Omental fat pad (tissue), 4 donors: Measurements from ENCODE around the gene TXNDC11. TPM values are rescaled to one million over a fixed set of nuclear protein-coding genes. Genes with fewer than 3 reads are reported as not detected.

Source experiments
- ATAC-seq: fragments of 150-250 bp; one replicate; pipeline ENCODE4 v1.9.1; 2016; ENCODE audit warnings: mild to moderate bottlenecking, moderate library complexity; ENCODE audit not compliant: low FRiP score
- DNase-seq: peaks from one replicate; pipeline ENCODE4 v3.0.0-alpha.2; 2019; ENCODE audit warnings: low spot score
- CTCF ChIP-seq, 3 donors: fragments of 450-650 bp; IDR thresholded peaks; one replicate each; pipeline ENCODE4 v1.5.1; 2016 to 2017; ENCODE audit warnings: antibody characterized with exemption in 3 of 3, mild to moderate bottlenecking in 3 of 3, moderate library complexity in 2 of 3
- total RNA-seq, 4 donors: library from RNA; depleted of rRNA; stranded (reverse); fragments of >200 nt; gene quantifications; one replicate each; pipeline ENCODE4 v1.1.0, GENCODE V29; 2016

The TXNDC11 gene
- total RNA-seq, 4 donors from 2014 or later = 40.2 to 53.0 (median 49.1) TPM

- ATAC-seq (no peak), DNase-seq (no peak)
- no peak for TF ChIP-seq CTCF (IDR thresholded peaks at IDR 0.05)
Measured at GRCh38 chr16:11674001-11674817, 68.4 kb downstream of the TXNDC11 start.

GRCh38 chr16:11673091-11674000 lies 69.3 kb downstream of the TXNDC11 start:
- ATAC-seq (no peak), DNase-seq (no peak)
- TF ChIP-seq CTCF (IDR thresholded peaks at IDR 0.05) = no peak

- ATAC-seq (no peak), DNase-seq (no peak)
- no peak for TF ChIP-seq CTCF (IDR thresholded peaks at IDR 0.05)
Measured at GRCh38 chr16:11672206-11673090, 70.2 kb downstream of the TXNDC11 start.

- ATAC-seq = no peak
- no peak for DNase-seq
- no peak for TF ChIP-seq CTCF (IDR thresholded peaks at IDR 0.05)
Measured at GRCh38 chr16:11671676-11672075, 71.0 kb downstream of the TXNDC11 start.

GRCh38 chr16:11671271-11671670 lies 71.4 kb downstream of the TXNDC11 start:
- TF ChIP-seq CTCF (IDR thresholded peaks at IDR 0.05) = no peak
- no peak for DNase-seq
- no peak for ATAC-seq
